Measurements from ENCODE around the gene TNP2. TPM values are rescaled to one million over a fixed set of nuclear protein-coding genes. Genes with fewer than 3 reads are reported as not detected.
A peak's percentile ranks its signal among the peaks of the same experiment; 100 is the strongest.

The TNP2 gene
- total and polyA plus RNA-seq, 2 experiments from 2014 or later, result not detected

DNA sequence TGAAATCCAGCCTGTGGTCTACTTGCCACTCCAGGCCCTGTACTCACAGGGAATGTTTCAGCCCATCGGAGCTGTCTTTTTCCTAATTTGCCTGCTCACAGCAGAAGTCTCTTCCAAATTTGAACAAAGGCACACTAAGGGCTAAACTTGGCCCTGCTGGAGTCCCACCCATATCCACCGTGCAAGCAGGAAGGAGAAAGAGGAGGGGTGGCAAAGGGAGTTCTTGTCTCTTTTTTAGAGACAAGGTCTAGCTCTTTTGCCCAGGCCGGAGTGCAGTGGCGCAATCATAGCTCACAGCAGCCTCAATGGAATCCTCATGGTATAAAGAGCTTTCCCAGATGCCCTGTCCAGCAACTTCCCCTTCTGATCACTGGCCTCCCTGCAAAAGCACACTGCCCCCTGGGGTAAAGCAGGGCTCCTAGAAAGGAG is 14.7 kb upstream of the TNP2 start:
- Histone ChIP-seq H3K9me3 (ENCODE audit: low read depth) (no peaks in the 10 kb centered on the region), H3K4me1 (ENCODE audit: low read depth) (no peaks in the 10 kb centered on the region), H3K36me3 (no peaks in the 10 kb centered on the region), H3K27ac (no peak overlapping the region), H3K27me3 (no peaks in the 10 kb centered on the region), H3K4me3 (no peak overlapping the region)
- peak; percentile 33 for TF ChIP-seq CTCF (IDR thresholded peaks at IDR 0.05; ENCODE audit: low read depth, low read length)
- DNase-seq (ENCODE audit: low read depth in 1 of 2, low spot score in 1 of 2), result peak; percentile 28 to 67

GRCh38 chr16:11280616-11281522 is 11.7 kb upstream of the TNP2 start, which contains the start of gene PRM1:
PRM1 (minus strand) TSS chr16:11281330; CDS start chr16:11281238, 92 bp downstream.
- Histone ChIP-seq H3K27ac (no peak within 1 kb of the TSS), H3K9me3 (ENCODE audit: low read depth) (no peaks in the 10 kb centered on the region), H3K27me3 (no peaks in the 10 kb centered on the region), H3K36me3 (no peaks in the 10 kb centered on the region), H3K4me1 (ENCODE audit: low read depth) (no peaks in the 10 kb centered on the region), H3K4me3 (no peak within 1 kb of the TSS)
- TF ChIP-seq CTCF (IDR thresholded peaks at IDR 0.05; ENCODE audit: low read depth, low read length), result no peak
- DNase-seq (ENCODE audit: low read depth in 1 of 2, low spot score in 1 of 2), result no peak

DNA sequence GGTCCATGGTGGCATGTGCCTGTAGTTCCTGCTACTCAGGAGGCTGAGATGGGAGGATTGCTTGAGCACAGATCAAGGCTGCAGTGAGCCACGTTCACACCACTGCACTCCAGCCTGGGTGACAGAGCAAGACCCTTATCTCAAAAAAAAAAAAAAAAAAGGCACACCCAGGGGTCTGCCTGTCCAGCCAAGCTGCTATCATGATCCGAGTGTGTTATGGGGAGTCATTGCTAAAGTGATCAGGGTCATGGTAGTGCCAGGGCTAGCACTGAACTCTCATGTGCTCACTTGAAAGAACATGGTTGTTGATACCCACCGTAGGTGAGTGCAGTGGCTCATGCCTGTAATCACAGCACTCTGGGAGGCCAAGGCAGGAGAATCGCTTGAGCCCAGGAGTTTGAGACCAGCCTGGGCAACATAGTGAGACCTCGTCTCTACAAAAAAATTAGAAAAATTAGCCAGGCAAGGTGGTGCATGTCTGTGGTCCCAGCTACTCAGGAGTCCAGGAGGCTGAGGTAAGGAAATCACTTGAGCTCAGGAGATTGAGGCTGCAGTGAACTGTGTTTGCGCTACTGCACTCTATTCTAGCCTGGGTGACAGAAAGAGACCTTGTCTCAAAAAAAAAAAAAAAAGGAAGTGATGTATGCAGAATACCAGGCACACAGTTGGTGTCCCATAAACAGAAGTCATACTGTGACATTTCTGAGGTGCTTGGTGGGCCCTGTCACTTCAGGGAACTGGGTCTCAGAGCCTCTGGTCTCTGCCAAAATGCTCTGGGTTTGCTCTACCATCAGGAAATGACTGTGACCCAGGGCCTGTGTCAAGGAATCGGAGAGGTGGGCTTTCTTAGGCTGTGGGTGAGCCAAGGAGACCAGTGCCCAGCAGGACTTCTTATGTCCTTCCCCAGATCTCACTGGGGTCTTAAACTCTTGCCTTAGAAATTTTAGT is 9.8 kb upstream of the TNP2 start:
- no peak for DNase-seq (ENCODE audit: low read depth in 1 of 2, low spot score in 1 of 2)
- no peak for TF ChIP-seq CTCF (IDR thresholded peaks at IDR 0.05; ENCODE audit: low read depth, low read length)
- Histone ChIP-seq H3K9me3 (ENCODE audit: low read depth) (no peaks in the 10 kb centered on the region), H3K4me1 (ENCODE audit: low read depth) (no peaks in the 10 kb centered on the region), H3K36me3 (no peaks in the 10 kb centered on the region), H3K27me3 (no peaks in the 10 kb centered on the region), H3K4me3 (no peak overlapping the region), H3K27ac (no peak overlapping the region)

DNA sequence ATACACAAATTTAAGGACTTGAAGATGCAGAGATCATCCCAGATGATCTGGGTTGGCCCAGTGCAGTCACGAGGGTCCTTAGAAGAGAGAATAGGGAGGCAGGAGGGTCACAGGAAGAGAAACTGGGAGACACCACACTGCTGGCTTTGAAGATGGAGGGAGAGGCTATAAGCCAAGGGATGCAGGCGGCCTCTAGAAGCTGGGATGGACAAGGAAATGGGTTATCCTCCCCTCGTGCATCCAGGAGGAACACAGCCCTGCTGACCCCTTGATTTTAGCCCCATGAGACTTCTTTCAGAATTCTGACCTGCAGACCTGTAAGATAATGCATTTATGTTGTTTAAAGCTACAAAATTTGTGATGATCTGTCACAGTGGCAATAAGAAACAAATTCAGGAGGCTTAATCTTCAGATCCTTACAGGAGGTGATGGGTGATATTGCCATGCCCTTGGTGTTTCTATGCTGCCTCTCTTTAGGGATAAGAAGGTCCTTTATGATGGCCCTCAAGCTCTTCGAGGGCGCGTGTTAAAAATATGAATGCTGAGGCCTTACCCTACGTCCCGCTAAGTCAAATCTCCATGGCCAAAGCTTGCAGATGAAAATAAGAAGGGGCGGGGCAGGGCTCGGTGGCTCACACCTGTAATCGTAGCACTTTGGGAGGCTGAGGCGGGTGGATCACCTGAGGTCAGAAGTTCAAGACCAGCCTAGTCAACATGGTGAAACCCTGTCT is 8.6 kb upstream of the TNP2 start:
- Histone ChIP-seq H3K36me3 (no peaks in the 10 kb centered on the region), H3K4me1 (ENCODE audit: low read depth) (no peaks in the 10 kb centered on the region), H3K9me3 (ENCODE audit: low read depth) (no peaks in the 10 kb centered on the region), H3K27me3 (no peaks in the 10 kb centered on the region), H3K27ac (no peak overlapping the region), H3K4me3 (no peak overlapping the region)
- no peak for DNase-seq (ENCODE audit: low read depth in 1 of 2, low spot score in 1 of 2)
- no peak for TF ChIP-seq CTCF (IDR thresholded peaks at IDR 0.05; ENCODE audit: low read depth, low read length)

Measured in cardiac muscle cell (in vitro differentiated cells and primary cell).